WTC11 (cell line): ENCODE measurements around the gene DDN. TPM values are rescaled to one million over a fixed set of nuclear protein-coding genes. Genes with fewer than 3 reads are reported as not detected.
A peak's percentile ranks its signal among the peaks of the same experiment; 100 is the strongest.

Experiments used
- ATAC-seq: fragments of 200-7000 bp; cut with Tn5 transposase; 2 replicates; pipeline ENCODE4 v1.10.0; 2021; ENCODE audit warnings: mild to moderate bottlenecking, moderate library complexity
- CTCF ChIA-PET: fragments of 300-600 bp; sonication (Branson Sonifier 250); formaldehyde crosslinking; loops from one replicate; lab custom pipeline; 2021; ENCODE audit warnings: antibody characterized with exemption; lab: Charles Lee
- POLR2A ChIA-PET: fragments of 350-600 bp; sonication (Branson Sonifier 250); formaldehyde crosslinking; loops from one replicate; lab custom pipeline; 2021; ENCODE audit warnings: antibody characterized with exemption; lab: Charles Lee
- DNase-seq: peaks from one replicate; pipeline ENCODE4 v3.0.0; 2021; ENCODE audit warnings: low spot score
- H3K27ac Mint-ChIP-seq: 2 replicates; pipeline ENCODE4 v1.8.0; 2021; ENCODE audit warnings: mixed read lengths
- H3K27me3 Mint-ChIP-seq: 2 replicates; pipeline ENCODE4 v1.8.0; 2021; ENCODE audit warnings: low read depth, mild to moderate bottlenecking, moderate library complexity, mixed read lengths
- H3K36me3 Mint-ChIP-seq: 2 replicates; pipeline ENCODE4 v1.8.0; 2021; ENCODE audit warnings: mixed read lengths
- H3K4me1 Mint-ChIP-seq: 2 replicates; pipeline ENCODE4 v1.8.0; 2022; ENCODE audit warnings: mixed read lengths
- H3K4me3 Mint-ChIP-seq: 2 replicates; pipeline ENCODE4 v1.8.0; 2021; ENCODE audit warnings: mild to moderate bottlenecking, moderate library complexity, mixed read lengths
- H3K9me3 Mint-ChIP-seq: 2 replicates; pipeline ENCODE4 v1.8.0; 2021; ENCODE audit warnings: mixed read lengths
- ATF1 ChIP-seq: sonication (generic); formaldehyde crosslinking; IDR thresholded peaks from 2 replicates; pipeline ENCODE4 v1.8.1; 2023; ENCODE audit warnings: mild to moderate bottlenecking, moderate library complexity, missing genetic modification reagents
- ELF4 ChIP-seq: sonication (generic); formaldehyde crosslinking; IDR thresholded peaks from 2 replicates; pipeline ENCODE4 v1.8.1; 2022; ENCODE audit warnings: low read depth, mild to moderate bottlenecking, moderate library complexity, missing genetic modification reagents
- GABPB1 ChIP-seq: sonication (generic); formaldehyde crosslinking; IDR thresholded peaks from 2 replicates; pipeline ENCODE4 v1.8.1; 2023; ENCODE audit warnings: mild to moderate bottlenecking, missing genetic modification reagents
- GRHL2 ChIP-seq: fragments of 250-450 bp; sonication (Bioruptor Pico); IDR thresholded peaks from 2 replicates; pipeline ENCODE4 v1.8.0; 2022; ENCODE audit warnings: mild to moderate bottlenecking, moderate library complexity; ENCODE audit not compliant: insufficient replicate concordance, severe bottlenecking
- GTF2I ChIP-seq: fragments of 250-450 bp; sonication (Bioruptor Pico); conservative IDR thresholded peaks from 2 replicates; pipeline ENCODE4 v1.4.0; 2021; ENCODE audit warnings: mild to moderate bottlenecking
- JUN ChIP-seq: sonication (generic); formaldehyde crosslinking; IDR thresholded peaks from 2 replicates; pipeline ENCODE4 v1.8.0; 2023; ENCODE audit warnings: mild to moderate bottlenecking, missing genetic modification reagents
- NR1H2 ChIP-seq: sonication (generic); formaldehyde crosslinking; IDR thresholded peaks from 2 replicates; pipeline ENCODE4 v1.9.0; 2021; ENCODE audit warnings: mild to moderate bottlenecking, moderate library complexity, missing genetic modification reagents
- RORB ChIP-seq: fragments of 250-450 bp; sonication (Bioruptor Pico); IDR thresholded peaks from 2 replicates; pipeline ENCODE4 v1.9.0; 2021; ENCODE audit warnings: mild to moderate bottlenecking
- TCF7 ChIP-seq: sonication (generic); formaldehyde crosslinking; IDR thresholded peaks from 2 replicates; pipeline ENCODE4 v1.8.0; 2022; ENCODE audit warnings: mild to moderate bottlenecking, low read depth, missing genetic modification reagents, moderate library complexity
- TEAD1 ChIP-seq: sonication (generic); formaldehyde crosslinking; IDR thresholded peaks from 2 replicates; pipeline ENCODE4 v1.8.0; 2022; ENCODE audit warnings: mild to moderate bottlenecking, missing genetic modification reagents
- ZNF219 ChIP-seq: sonication (generic); formaldehyde crosslinking; IDR thresholded peaks from 2 replicates; pipeline ENCODE4 v1.8.0; 2023; ENCODE audit warnings: missing genetic modification reagents, mild to moderate bottlenecking, borderline replicate concordance
- ZNF423 ChIP-seq: fragments of 250-450 bp; sonication (Bioruptor Pico); IDR thresholded peaks from 2 replicates; pipeline ENCODE4 v2.1.2; 2022; ENCODE audit warnings: mild to moderate bottlenecking, moderate library complexity
- total RNA-seq: library from RNA; stranded (reverse); gene quantifications from 3 replicates; pipeline ENCODE4 v1.2.3, GENCODE V29; 2021
- TF ChIP-seq, protein P1 (sequence below): sonication (generic); formaldehyde crosslinking; conservative IDR thresholded peaks from 2 replicates; pipeline ENCODE4 v1.8.1; 2023; ENCODE audit warnings: mild to moderate bottlenecking, low read depth, missing genetic modification reagents, moderate library complexity
- TF ChIP-seq, protein P2 (sequence below): sonication (generic); formaldehyde crosslinking; IDR thresholded peaks from 2 replicates; pipeline ENCODE4 v1.8.1; 2022; ENCODE audit warnings: missing genetic modification reagents, borderline replicate concordance
- TF ChIP-seq, protein P3 (sequence below): sonication (generic); formaldehyde crosslinking; IDR thresholded peaks from 2 replicates; pipeline ENCODE4 v1.8.1; 2023; ENCODE audit warnings: mild to moderate bottlenecking, missing genetic modification reagents, moderate library complexity
- TF ChIP-seq, protein P4 (sequence below): sonication (generic); formaldehyde crosslinking; IDR thresholded peaks from 2 replicates; pipeline ENCODE4 v1.8.0; 2023; ENCODE audit warnings: mild to moderate bottlenecking, missing genetic modification reagents
- TF ChIP-seq, protein P5 (sequence below): sonication (generic); formaldehyde crosslinking; IDR thresholded peaks from 2 replicates; pipeline ENCODE4 v1.8.0; 2022; ENCODE audit warnings: mild to moderate bottlenecking, missing genetic modification reagents
- TF ChIP-seq, protein P6 (sequence below): sonication (generic); formaldehyde crosslinking; IDR thresholded peaks from 2 replicates; pipeline ENCODE4 v1.8.1; 2022; ENCODE audit warnings: low read depth, mild to moderate bottlenecking, moderate library complexity, missing genetic modification reagents, borderline replicate concordance

DDN gene
- total RNA-seq, 1 experiment from 2014 or later: 0.33 TPM

DNA sequence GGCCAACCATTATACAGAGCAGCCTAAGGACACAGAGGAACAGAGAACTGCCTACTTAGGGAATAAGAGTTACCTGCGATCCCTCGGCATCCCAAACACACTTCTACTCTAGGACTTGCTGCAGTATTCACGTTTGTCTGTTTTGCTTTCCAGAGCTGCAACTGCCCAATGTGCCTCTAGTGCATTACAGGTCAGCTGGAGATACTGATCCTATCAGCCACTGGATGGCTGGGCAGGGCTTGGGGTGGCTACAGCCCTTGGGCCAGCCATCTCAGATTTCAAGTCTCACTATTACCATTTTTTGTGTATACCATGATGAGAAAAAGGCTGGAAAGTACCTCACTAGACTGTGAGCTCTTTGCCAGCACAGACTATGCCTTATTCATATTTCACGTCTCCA is 46.5 kb downstream of the DDN start:
- POLR2A ChIA-PET: no interaction called here
- no peaks in the 10 kb centered on the region for H3K9me3 Mint-ChIP-seq
- H3K36me3 Mint-ChIP-seq: peaks cover 25% of the 10 kb centered on the region
- H3K4me3 Mint-ChIP-seq: no peak overlapping the region
- TF ChIP-seq, protein P1, sequence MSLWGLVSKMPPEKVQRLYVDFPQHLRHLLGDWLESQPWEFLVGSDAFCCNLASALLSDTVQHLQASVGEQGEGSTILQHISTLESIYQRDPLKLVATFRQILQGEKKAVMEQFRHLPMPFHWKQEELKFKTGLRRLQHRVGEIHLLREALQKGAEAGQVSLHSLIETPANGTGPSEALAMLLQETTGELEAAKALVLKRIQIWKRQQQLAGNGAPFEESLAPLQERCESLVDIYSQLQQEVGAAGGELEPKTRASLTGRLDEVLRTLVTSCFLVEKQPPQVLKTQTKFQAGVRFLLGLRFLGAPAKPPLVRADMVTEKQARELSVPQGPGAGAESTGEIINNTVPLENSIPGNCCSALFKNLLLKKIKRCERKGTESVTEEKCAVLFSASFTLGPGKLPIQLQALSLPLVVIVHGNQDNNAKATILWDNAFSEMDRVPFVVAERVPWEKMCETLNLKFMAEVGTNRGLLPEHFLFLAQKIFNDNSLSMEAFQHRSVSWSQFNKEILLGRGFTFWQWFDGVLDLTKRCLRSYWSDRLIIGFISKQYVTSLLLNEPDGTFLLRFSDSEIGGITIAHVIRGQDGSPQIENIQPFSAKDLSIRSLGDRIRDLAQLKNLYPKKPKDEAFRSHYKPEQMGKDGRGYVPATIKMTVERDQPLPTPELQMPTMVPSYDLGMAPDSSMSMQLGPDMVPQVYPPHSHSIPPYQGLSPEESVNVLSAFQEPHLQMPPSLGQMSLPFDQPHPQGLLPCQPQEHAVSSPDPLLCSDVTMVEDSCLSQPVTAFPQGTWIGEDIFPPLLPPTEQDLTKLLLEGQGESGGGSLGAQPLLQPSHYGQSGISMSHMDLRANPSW (CRISPR knock-in tag): no peak
- TF ChIP-seq GTF2I (CRISPR knock-in tag) (no peak), JUN (no peak), ELF4 (CRISPR knock-in tag) (no peak), NR1H2 (CRISPR knock-in tag) (no peak), TEAD1 (CRISPR knock-in tag) (no peak), ZNF423 (CRISPR knock-in tag) (no peak)
- H3K4me1 Mint-ChIP-seq: peaks cover 27% of the 10 kb centered on the region
- CTCF ChIA-PET: interaction anchor here (0.6 to 1.8 kb wide), 7 partner anchors 14 to 137 kb away, joined by 3 to 4 read pairs (median 3); no protein-coding TSS in a partner anchor
- H3K27ac Mint-ChIP-seq: no peak overlapping the region; the same call in 1 of the 2 replicates
- H3K27me3 Mint-ChIP-seq: no peaks in the 10 kb centered on the region
- ATAC-seq (no peak), DNase-seq (no peak)

DNA sequence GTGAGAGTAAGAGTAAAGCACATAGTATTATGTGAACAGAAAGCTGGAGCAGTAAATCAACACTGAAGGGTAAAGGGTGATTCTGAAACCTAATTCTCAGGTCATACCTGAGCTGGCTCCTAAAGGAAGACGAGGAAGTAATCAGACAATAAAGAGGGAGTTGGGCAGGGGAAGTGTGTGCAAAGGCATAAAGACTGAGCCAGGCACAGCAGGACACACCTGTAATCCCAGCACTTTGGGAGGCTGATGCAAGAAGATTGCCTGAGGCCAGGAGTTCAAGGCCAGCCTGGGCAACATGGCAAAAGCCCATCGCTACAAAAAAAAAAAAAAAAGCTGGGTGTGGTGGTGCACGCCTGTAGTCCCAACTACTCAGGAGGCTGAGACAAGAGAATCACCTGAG is 51.4 kb downstream of the DDN start:
- DNase-seq (no peak), ATAC-seq (no peak)
- Mint-ChIP-seq H3K4me3 (no peak overlapping the region), H3K27me3 (no peaks in the 10 kb centered on the region), H3K36me3 (peaks cover 11% of the 10 kb centered on the region), H3K27ac (peak overlapping the region; percentile 33), H3K4me1 (peaks cover 12% of the 10 kb centered on the region), H3K9me3 (no peaks in the 10 kb centered on the region)
- ChIA-PET CTCF (interaction anchor here (0.7 to 1.7 kb wide), 7 partner anchors 10 to 95 kb away, joined by 3 to 6 read pairs (median 5); no protein-coding TSS in a partner anchor), POLR2A (interaction anchor here (0.6 to 1.1 kb wide), 2 partner anchors 9 to 18 kb away, joined by 3 to 5 read pairs; partner anchors contain the start of gene ARF3)
- TF ChIP-seq, protein P2, sequence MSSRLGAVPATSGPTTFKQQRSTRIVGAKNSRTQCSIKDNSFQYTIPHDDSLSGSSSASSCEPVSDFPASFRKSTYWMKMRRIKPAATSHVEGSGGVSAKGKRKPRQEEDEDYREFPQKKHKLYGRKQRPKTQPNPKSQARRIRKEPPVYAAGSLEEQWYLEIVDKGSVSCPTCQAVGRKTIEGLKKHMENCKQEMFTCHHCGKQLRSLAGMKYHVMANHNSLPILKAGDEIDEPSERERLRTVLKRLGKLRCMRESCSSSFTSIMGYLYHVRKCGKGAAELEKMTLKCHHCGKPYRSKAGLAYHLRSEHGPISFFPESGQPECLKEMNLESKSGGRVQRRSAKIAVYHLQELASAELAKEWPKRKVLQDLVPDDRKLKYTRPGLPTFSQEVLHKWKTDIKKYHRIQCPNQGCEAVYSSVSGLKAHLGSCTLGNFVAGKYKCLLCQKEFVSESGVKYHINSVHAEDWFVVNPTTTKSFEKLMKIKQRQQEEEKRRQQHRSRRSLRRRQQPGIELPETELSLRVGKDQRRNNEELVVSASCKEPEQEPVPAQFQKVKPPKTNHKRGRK (CRISPR knock-in tag): no peak
- no peak for TF ChIP-seq NR1H2 (CRISPR knock-in tag)
- TF ChIP-seq, protein P3, sequence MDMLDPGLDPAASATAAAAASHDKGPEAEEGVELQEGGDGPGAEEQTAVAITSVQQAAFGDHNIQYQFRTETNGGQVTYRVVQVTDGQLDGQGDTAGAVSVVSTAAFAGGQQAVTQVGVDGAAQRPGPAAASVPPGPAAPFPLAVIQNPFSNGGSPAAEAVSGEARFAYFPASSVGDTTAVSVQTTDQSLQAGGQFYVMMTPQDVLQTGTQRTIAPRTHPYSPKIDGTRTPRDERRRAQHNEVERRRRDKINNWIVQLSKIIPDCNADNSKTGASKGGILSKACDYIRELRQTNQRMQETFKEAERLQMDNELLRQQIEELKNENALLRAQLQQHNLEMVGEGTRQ (CRISPR knock-in tag): no peak
- peak; percentile 33; the same call in 1 of the 2 replicates for TF ChIP-seq GABPB1 (CRISPR knock-in tag)
- TF ChIP-seq TCF7: no peak
- no peak for TF ChIP-seq GRHL2
- no peak for TF ChIP-seq RORB (CRISPR knock-in tag)

DNA sequence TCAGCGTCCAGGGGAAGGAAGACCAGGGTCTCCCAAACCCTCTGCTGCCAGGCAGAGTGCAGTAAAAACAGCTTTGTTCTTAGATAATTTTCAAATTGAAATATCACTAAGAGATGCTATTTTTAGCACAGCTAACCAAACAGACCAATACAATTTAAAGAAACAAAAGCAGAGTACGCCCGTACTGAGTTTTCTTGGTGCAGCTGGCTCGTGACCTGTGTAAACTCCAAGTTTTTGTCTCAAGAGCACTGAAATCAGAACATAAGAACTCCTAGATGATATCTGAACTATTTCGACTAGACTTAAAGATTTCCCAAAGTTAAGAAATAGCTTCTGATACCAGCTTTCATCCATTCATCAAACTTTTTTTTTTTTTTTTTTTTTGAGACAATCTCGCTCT is 52.2 kb downstream of the DDN start:
- H3K4me1 Mint-ChIP-seq: peaks cover 12% of the 10 kb centered on the region
- no peaks in the 10 kb centered on the region for H3K27me3 Mint-ChIP-seq
- CTCF ChIA-PET: interaction anchor here (0.6 to 1.7 kb wide), 4 partner anchors 9 to 41 kb away, joined by 3 to 6 read pairs (median 5); partner anchors contain the start of gene FKBP11
- H3K36me3 Mint-ChIP-seq: peaks cover 6% of the 10 kb centered on the region
- no peak for DNase-seq
- H3K4me3 Mint-ChIP-seq: no peak overlapping the region
- POLR2A ChIA-PET: interaction anchor here (1.1 kb wide), 1 partner anchor 10 kb away, joined by 5 read pairs; the partner anchor contains the start of gene ARF3
- no peaks in the 10 kb centered on the region for H3K9me3 Mint-ChIP-seq
- peak overlapping the region; percentile 92 for H3K27ac Mint-ChIP-seq
- ATAC-seq: no peak
- TF ChIP-seq, protein P4, sequence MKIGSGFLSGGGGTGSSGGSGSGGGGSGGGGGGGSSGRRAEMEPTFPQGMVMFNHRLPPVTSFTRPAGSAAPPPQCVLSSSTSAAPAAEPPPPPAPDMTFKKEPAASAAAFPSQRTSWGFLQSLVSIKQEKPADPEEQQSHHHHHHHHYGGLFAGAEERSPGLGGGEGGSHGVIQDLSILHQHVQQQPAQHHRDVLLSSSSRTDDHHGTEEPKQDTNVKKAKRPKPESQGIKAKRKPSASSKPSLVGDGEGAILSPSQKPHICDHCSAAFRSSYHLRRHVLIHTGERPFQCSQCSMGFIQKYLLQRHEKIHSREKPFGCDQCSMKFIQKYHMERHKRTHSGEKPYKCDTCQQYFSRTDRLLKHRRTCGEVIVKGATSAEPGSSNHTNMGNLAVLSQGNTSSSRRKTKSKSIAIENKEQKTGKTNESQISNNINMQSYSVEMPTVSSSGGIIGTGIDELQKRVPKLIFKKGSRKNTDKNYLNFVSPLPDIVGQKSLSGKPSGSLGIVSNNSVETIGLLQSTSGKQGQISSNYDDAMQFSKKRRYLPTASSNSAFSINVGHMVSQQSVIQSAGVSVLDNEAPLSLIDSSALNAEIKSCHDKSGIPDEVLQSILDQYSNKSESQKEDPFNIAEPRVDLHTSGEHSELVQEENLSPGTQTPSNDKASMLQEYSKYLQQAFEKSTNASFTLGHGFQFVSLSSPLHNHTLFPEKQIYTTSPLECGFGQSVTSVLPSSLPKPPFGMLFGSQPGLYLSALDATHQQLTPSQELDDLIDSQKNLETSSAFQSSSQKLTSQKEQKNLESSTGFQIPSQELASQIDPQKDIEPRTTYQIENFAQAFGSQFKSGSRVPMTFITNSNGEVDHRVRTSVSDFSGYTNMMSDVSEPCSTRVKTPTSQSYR (CRISPR knock-in tag): no peak
- TF ChIP-seq ZNF219 (CRISPR knock-in tag): no peak
- no peak for TF ChIP-seq ATF1 (CRISPR knock-in tag)
- no peak for TF ChIP-seq GABPB1 (CRISPR knock-in tag)
- TF ChIP-seq, protein P5, sequence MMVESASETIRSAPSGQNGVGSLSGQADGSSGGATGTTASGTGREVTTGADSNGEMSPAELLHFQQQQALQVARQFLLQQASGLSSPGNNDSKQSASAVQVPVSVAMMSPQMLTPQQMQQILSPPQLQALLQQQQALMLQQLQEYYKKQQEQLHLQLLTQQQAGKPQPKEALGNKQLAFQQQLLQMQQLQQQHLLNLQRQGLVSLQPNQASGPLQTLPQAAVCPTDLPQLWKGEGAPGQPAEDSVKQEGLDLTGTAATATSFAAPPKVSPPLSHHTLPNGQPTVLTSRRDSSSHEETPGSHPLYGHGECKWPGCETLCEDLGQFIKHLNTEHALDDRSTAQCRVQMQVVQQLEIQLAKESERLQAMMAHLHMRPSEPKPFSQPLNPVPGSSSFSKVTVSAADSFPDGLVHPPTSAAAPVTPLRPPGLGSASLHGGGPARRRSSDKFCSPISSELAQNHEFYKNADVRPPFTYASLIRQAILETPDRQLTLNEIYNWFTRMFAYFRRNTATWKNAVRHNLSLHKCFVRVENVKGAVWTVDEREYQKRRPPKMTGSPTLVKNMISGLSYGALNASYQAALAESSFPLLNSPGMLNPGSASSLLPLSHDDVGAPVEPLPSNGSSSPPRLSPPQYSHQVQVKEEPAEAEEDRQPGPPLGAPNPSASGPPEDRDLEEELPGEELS (CRISPR knock-in tag): no peak
- TF ChIP-seq, protein P6, sequence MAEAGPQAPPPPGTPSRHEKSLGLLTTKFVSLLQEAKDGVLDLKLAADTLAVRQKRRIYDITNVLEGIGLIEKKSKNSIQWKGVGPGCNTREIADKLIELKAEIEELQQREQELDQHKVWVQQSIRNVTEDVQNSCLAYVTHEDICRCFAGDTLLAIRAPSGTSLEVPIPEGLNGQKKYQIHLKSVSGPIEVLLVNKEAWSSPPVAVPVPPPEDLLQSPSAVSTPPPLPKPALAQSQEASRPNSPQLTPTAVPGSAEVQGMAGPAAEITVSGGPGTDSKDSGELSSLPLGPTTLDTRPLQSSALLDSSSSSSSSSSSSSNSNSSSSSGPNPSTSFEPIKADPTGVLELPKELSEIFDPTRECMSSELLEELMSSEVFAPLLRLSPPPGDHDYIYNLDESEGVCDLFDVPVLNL (CRISPR knock-in tag): no peak
